Stimulated activated CD4-positive, alpha-beta T cell treated with anti-CD3 and anti-CD28 coated beads, Interleukin-1b, Interleukin-23, amount 100 ng/mL, for 24 hours (primary cell): ENCODE measurements around the gene GNG3.
"Not testable (repeated sequence)": the region's sequence is repeated elsewhere in the genome, so short reads cannot be mapped to it uniquely, and the experiment has no call there.

Experiments
- DNase-seq, 4 experiments: peaks; one replicate each; pipeline ENCODE4 v3.0.0-alpha.2; 2020; ENCODE audit warnings: low read depth in 4 of 4, low spot score in 1 of 4

GNG3 gene

GRCh38 chr11:62716206-62716605, 8.7 kb downstream of the GNG3 start:
- DNase-seq, result no peak

DNA sequence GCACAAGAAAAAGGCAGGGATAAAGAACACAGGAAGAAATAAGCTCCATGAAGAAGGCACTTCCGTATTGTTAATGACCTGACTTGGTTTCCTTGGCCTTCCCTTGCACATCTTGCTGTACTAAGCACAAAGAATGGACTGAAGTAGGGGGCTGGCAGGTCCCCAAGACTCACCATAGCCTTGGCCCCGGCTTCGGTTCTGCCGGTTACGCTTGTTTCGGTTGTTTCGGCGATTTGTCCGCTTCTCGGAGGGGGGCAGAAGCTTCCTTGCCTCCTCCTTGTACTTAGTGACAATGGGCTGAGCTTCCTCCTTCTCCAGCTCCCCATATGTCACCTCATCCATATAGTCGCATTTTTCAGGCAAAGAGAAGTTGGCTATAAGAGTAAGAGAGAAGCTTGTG, 9.3 kb downstream of the GNG3 start:
- DNase-seq, result no peak

DNA sequence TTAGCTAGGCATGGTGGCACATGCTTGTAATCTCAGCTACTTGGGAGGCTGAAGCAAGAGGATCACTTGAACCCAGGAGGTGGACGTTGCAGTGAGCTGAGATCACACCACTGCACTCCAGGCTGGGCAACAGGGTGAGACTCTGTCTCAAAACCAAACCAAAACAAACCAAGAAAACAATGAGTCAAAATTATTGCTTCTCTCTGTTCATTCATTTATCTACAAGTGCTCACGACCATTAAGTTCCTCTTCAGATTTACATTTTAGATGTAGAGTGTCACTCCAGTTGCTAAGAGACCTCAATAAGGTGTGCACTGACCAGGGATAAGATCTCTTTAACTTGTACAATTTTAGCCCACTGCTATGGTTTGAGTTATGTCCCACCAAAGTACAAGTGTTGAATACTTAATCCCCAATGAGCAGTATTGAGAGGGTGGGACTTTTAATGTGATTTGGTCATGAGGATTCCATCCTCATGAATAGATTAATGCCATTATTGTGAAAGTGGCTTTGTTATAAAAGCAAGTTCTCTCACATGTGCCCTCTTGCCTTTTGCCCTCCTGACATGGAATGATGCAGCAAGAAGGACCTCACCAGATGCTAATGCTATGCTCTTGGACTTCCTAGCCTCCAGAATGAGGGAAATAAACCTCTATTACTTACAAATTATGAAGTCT, 12.0 kb downstream of the GNG3 start:
- no peak for DNase-seq

GRCh38 chr11:62721994-62722393, 14.5 kb downstream of the GNG3 start:
- no peak for DNase-seq

GRCh38 chr11:62724171-62724570, 16.7 kb downstream of the GNG3 start:
- no peak for DNase-seq

DNA sequence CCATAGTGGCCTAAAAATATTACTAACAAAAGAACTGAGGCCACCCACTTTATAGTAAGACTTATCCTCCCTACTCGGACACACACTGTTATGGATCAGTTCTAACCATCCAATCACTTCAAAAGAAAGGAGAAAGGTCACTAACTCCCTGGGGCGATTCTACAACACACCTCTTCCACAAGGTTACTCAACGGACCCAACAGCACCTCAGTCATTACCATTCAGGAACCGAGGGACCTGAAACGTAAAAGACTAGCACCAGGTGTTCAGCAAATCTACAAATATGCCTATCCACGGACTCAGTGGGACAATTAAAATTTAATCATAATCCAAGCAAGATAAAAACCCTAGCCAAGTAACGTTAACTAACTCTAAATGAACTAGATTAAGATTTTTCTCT, 18.2 kb downstream of the GNG3 start:
- no peak for DNase-seq

DNA sequence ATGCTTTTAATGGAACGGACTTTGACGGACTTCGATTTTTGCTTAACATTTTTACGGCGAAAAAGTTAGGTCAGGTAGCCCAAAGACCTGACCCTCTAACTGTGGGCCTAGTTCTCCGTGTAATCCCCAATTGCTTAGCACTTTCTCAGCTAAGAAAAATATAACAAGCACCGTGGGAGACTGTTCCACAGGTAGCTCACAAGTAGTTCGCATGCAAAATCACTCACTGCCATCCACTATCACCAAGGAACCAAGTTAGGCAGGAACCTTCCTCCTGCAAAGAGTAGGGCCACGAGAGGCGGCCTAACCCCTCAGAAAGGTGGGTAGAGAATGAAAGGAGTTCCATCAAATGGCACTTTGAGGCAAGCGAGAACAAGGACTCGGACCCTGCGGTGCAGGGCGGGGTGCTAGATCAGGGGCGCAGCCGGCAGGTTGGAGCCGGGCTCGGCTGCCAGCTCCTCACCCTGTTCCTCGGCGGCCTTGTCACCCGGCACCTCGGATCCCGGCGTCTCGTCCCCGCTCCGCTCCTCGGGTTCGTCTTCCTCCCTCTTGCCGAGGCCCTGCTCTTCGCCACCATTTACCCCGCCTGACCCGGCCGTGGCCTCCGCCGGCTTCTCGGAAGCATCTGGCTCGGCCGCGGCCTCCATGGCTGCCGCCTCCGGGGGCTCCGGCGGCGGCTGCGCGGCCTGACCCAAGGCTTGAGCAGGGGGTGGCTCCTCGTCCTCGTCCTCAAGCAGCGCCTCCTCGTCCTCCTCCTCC, 18.9 kb downstream of the GNG3 start:
- no peak for DNase-seq

- DNase-seq, result no peak
Measured at GRCh38 chr11:62726915-62727164, 19.4 kb downstream of the GNG3 start.

DNA sequence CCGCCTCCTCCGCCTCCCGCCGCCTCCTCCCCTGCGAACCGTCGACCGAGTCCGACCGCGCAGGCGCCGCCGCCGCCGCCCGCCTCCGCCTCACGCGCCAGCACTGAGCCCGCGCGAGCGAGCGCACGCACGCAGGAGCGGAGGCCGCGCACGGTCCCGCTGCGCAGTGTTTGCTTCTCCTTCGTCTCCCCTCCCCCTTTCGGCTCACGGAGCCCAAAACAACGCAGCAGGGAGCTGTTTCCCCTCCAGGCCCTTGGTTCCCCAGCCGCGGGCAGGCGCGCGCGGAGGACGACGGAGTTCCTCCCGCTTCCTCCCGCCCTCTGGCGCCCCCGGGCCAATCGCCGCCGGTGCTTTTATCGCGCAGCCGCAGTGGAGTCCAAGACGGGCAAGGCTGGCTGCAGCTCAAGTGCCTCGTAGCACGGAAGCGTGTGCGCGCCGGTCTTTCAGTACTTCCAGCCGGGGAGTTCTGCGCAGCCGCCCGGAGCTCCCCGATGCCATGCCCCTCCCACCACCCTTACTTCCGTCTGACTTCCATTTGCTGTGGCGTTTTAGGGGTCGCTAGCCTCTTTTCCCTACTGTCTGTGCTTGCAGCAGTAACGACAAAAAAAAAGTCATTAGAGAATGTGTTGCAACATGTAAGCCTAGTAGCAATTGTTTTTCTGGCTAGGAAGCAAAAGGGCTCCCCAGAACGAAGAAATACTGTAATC, 19.8 kb downstream of the GNG3 start, which contains the start of gene HNRNPUL2:
Gene HNRNPUL2 (minus strand): TSS at position 293 of the 707 bp plus-strand sequence. CDS start 301 bp downstream, outside the sequence.
- DNase-seq, result peak; percentile 86 to 97 (median 96)

GRCh38 chr11:62727872-62728170, 20.3 kb downstream of the GNG3 start:
- DNase-seq, result peak; percentile 49 to 74 (median 60)

DNA sequence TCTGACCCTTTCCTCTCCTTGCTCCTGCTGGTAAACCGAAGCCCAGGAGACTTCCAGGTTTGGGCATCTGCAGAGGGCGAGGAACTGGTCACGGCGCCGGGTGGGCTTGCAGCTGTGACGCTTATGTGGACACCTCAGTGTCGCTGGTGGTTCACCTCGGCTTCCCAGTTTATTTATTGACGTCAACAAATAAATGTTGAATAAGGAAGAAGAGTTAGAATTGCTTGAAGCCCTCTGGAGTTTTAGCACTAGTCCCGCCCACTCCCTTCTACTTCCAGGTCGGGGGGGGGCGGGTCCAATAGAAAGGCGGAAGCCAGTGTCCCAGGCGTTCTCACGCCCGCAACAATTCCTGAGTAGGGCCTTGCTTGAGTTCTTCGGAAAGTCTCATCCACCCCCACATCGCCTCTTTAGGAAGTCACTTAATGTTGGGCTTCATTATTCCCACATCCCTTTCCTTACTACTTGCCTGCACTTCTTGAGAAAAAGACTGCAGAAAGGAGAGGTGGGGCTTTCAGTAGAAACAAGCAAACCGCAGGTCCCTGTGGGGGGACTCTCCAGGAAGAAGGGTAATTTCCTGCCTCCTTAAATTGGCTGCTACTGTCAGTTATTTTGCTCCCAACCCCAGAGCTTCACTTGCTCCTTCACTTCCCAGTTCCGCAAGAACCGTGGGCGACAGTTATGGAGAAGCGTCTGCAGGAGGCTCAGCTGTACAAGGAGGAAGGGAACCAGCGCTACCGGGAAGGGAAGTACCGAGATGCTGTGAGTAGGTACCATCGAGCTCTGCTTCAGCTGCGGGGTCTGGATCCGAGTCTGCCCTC, 20.9 kb downstream of the GNG3 start, which contains the start of gene TTC9C:
Gene TTC9C (plus strand): TSS at position 316 of the 818 bp plus-strand sequence. CDS start 363 bp downstream, at position 679.
- DNase-seq, result peak; percentile 64 to 85 (median 68)

GRCh38 chr11:62730076-62730475, 22.6 kb downstream of the GNG3 start:
- not testable (repeated sequence) for DNase-seq

DNA sequence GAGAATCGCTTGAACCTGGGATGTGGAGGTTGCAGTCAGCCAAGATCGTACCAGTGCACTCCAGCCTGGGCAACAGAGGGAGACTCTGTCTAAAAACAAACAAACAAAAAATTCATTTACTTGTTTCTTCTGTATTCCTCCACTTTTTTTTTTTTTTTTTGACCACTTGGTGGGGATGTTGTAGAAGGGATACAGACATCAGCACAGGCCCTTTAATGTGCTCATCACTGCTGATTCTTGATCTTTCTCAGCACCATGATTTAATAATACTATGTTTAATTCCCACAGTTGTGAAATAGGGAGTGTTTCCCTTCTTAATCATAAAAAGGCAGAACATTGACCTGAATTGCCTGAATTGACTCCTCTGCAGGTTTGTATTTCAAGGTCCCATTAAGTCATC, 25.4 kb downstream of the GNG3 start:
- no peak for DNase-seq

DNA sequence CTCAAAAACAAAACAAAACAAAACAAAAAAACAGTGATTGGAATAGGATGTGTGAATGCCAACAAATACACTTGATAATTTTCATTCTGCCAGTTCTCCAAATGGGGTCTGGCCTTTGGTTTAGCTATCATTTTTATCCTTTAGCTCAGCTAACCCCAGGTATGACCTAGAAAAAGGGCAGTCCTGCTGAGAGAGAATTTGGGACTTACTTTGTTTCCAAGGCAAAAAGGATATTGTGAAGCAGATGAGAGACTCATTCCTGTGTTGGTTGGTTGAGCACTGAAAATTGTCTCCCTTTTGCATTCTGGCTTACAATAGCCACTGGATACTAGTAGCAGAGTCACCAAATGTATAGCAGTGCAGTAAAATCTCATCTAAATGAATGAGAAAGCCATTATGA, 29.7 kb downstream of the GNG3 start:
- DNase-seq, result no peak

- no peak for DNase-seq
Measured at GRCh38 chr11:62747475-62748160, 40.1 kb downstream of the GNG3 start.

- not testable (repeated sequence) for DNase-seq
Measured at GRCh38 chr11:62749931-62750330, 42.5 kb downstream of the GNG3 start.

DNA sequence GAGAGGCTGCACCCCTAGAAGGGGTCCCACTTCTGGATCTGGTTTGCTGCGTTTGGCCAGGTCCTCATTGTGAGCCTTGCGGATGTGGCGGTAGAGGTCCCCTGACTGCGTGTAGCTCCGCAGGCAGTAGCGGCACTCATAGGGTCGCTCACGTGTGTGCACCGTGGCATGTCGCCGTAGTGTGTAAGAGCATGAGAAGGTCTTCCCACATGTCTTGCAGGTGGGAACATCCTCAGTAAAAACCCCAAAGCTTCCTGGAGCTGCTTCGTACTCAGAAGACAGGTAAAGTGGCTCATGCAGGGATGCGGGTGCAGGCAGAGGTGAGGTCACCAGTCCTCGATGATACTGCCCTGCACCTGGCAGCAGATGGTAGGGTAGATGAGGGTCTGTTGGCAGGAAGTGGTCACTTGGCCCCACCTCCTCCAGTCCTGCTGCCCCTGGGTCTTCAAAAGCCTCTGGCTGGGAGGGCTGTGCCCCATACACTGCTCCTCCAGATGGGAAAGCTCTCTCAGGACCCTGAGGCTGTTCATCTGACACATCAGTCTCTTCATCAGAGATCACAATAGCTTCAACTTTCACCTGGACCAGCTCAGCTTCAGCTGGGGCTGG, 44.8 kb downstream of the GNG3 start:
- no peak for DNase-seq

DNA sequence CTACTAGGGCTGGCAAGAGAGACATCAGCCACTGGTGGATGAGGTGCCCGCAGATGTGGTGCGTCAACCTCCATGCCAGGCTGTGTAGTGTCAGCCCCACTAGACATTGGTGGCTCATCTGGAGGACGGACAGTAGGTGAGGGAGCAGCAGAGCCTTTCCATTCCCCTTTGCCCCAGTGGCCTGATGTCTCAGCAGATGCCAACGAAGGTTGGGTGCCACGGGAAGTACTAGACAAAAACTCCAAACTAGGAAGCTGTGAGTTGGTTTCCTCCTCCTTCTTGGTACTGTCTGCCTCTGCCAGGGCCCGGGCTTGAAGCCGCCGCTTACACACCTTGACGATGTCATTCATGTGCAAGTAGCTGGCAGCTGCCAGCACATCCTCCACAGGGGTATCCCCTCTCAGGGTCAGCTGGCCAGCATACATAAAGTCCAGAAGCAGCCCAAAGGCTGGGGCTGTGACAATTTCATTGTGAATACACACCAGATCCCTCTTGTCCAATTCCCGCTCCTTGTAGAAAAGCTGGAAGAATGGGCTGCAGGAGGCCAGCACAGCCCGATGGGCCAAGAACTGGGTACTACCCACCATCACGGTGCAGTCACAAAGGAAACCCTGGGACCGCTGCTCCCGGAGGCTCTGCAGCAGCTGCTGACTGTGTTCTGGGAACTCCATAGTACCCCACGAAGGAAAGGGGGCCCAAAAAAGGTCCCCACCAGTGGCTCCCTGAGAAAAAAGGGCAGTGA, 45.7 kb downstream of the GNG3 start:
- DNase-seq, result no peak

GRCh38 chr11:62753736-62754603, 46.5 kb downstream of the GNG3 start, which contains the start of gene ZBTB3:
ZBTB3 (minus strand) TSS chr11:62754160; CDS start chr11:62753664, 496 bp downstream.
- DNase-seq, result peak; percentile 94 to 97 (median 94)
